SKM-1 (cell line): ENCODE data around the gene KRT17.
"Not testable (repeated sequence)": the region's sequence is repeated elsewhere in the genome, so short reads cannot be mapped to it uniquely, and the experiment has no call there.

Source experiments
- DNase-seq: peaks from one replicate; lab custom pipeline; 2025; ENCODE audit not compliant: unreplicated experiment; lab: John Stamatoyannopoulos, UW

The KRT17 gene

DNA sequence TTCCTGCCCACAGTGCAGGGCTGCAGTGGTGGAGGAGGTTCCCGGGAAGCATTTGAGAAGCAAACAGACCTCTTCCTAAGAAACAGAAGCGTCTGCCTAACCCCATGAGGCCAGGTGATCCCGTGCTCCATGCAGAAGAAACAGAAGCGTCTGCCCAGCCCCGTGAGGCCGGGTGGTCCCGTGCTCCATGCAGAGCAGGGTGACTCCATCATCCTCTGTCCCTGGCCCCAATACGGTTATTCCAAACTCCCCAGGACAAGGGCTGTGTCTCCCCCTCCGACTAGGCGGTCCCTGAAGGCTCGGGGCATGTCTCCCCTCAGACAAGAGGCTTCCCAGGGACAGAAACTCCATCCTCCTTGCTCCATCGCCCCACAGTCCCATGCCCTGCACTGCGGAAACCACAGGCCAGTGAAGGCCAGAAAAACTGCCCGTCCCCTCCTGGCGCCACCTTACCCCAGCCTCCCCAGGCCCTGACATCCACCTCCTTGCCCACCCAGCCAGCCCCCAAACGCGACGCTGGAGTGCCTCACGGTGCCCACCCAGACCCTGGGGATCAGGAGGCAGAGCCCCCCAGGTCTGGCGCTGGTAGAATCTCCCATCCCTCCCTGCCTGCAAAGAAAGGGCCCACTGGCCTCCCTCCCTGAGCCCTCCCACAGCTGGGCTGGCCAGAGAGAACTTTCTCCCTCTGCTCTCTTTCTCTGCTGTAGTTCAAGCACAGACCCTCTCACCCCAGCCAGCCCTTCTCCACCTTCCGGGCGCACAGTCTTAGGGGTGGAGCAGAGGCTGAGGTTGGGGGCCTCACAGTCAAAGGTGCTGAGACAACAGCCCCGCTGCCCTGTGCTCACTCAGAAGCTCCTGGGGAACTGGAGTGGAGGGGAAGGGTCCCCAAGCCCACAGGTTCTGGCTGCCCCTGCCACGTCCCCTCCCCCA lies 30.6 kb upstream of the KRT17 start:
- no peak for DNase-seq

DNA sequence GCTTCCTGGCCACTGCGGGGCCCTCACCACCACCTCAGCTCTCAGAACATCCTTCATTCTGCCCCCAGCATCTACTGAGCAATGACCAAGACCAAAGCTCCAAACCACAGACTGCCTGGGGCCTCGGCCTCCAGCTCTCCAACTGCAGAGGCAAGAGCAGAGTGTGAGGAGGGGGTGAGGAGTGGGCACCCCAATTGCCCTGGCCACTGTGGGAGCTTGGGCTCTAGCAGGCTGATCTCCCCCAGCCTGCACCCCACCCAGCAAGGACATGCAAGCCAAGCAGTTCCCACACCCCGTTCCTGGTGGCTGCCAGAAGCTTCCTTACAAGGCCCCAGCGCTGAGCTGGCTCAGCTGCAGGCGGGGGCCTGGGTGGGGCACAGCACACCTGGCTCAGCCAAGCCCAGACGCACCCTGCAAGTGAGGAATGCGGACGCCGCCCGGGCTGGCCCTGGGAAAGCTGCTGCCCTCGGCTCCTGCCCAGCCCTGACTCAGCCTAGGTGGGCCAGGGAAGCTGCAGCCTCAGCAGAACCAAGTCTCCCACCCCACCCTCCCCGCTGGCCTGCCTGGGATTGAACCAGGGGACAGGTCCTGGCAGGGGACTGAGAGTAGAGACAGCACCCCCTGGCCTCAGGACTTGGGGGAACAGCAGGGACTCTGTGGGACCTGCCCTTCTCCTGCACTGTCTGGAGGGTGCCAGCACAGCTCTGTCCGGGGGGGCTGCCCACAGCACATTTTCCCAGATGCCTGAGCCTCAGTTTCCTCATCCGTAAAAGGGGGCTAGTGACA lies 29.7 kb upstream of the KRT17 start:
- no peak for DNase-seq

DNA sequence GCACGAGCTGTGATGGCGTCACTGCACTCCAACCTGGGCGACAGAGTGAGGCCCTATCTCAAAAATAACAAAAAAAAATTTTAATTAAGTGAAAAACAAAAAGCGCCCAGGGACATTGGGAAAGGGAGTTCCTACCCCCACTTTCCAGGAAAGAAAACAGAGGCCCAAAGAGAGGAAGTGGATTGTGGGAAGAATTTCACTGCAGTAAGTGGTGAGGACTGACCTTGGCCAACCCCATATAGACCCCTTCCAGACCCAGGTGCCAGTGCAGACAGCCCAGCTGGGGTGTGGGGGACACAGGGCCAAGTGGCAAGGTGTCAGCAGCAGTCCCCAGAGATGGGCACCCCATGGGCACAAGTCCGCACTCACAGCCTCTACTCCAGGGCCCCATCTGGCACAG lies 29.0 kb upstream of the KRT17 start:
- DNase-seq = no peak

DNA sequence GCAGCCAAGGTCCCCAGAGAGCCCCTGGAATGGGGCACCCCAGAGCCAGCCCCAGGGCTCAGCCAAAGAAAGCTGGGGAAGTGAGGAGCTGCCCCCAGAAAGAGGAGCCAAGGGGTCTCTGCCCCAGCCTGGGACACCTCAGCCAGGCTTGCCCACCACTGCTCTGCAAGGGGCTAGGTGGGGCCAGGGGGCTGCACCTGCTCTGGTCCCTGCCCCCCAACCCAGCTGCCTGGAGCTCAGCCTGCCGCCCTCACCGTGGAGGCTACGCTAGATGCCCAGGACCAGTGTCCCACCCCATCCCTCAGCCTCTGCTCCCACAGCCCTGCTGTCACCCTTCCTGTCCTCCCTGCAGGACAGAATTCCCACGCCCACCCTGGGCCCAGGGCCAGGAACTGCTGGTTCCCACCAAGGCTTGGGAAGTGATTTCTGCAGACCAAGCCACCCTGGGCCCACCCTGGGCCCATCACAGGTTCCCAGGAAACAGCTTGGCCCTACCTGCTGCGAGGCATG lies 28.1 kb upstream of the KRT17 start:
- DNase-seq = no peak

DNA sequence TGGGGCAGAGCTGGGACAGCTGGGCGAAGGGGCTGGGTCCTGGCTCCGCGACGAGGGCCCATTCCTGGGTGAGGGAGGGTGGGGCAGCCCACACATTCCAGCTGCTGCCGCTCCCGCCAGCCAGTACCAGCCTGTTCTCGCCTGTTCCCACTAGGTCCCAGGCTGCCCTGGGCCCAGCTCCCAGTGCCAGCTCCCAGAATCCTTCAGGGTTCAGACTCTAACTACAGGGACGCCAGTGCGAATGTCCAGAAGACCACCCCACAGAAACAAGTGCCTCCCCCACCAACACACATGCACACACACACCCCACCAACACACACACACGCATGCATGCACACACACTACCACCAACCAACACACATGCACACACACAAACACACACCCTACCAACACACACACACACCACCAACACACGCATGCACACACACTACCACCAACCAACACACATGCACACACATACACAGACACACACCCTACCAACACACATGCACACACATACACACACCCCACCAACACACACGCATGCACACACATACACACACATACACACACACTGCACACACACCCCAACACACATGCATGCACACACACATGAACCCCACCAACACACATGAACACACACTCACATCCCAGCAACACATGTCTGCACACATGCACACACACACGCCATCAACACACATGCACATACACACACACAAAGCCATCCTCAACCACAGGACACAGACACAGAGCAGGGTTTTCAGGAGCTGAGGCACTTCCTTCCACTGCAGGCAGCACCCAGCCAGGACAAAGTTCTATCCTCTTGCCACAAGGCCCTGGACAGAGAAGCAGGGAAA lies 27.5 kb upstream of the KRT17 start:
- no peak for DNase-seq

DNA sequence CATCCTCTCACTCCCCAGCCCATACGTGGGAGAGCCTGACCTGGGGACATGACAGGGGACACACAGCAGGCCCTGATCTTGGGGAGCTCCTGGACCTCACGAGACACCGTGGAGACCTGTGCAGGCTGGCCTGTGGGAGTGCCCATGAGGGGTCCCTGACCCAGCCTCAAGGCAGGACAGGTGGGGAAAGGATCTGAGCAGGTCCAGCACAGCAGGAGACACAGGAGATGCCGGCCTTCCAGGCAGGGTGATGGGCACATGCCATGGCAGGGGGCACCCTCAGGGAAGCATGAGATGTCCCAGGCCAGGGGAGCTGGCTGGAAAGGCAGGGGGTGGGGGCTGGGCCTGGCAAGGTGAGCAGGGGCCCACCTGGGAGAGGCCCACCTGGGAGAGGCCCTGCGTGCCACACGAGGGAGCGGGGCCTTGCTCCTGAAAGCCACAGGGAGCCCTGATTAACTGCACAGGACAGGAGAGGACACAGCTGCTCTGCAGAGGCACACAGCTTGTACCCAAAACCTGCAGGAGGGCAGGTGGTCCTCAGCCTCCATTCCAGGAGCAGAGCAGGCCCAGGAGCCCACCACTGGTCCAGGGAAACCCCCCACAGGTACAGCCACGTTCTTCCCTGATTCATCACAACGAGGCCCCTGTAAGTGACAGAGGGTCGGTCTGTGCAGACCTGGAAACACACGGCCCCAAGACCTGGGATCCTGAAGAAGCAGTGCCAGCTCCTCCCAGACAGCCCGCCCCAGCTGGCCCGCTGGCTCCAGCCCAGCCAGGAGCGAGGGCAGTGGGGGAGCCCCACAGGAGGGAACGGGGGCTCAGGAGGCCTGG lies 26.6 kb upstream of the KRT17 start:
- DNase-seq = no peak

DNA sequence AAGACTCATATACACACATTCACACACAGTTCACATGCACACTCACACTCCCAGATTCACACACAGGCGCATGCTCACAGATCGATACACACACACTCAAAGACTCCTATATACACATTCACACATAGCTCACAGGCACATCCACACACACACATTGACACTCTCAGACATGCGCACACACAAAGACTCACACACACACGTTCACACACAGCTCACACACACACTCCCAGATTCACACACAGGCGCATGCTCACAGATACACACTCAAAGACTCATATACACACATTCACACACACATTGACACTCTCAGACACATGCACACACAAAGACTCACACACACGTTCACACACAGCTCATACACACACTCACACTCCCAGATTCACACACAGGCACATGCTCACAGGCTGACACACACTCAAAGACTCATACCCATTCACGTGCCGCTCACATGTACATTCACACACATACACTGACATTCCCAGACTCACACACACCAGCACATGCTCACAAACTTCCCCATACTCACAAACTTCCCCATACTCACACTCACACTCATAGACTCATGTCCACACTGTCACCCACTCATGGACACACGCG lies 25.6 kb upstream of the KRT17 start:
- DNase-seq = no peak

DNA sequence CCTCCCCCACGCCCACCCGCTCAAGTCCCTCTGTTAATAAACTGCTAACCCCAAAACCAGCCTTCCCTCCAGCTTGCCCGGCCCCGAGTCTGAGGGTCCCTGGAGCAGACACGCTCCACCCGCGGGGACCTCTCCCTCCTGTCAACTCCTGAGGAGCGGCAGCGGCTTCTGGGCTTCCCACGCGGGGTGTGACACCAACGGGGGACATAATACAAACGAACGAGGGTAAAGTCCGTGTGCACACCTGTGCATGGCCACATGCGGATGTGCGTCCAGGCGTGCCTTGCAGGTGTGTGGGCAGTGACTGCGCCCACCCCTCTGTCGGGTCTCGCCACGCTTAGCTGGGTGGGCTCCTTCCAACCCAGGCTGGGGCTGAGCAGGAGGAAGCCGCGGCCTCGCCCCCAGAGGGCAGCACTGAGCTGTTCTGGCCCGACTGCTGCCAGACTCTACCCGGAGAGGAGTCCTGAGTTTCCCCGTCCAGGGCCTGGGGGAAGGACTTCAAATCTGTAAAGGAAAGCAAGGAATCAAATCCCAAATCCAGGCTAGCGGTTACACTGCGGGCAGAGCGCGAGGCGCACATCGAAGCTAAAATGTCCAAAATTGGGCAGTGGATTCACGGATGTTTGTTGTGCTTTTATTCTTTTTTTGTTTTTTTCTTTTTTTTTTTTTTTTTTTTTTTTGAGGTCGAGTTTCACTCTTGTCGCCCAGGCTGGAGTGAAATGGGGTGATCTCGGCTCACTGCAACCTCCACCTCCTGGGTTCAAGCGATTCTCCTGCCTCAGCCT lies 24.2 kb upstream of the KRT17 start:
- DNase-seq = peak; percentile 6

DNA sequence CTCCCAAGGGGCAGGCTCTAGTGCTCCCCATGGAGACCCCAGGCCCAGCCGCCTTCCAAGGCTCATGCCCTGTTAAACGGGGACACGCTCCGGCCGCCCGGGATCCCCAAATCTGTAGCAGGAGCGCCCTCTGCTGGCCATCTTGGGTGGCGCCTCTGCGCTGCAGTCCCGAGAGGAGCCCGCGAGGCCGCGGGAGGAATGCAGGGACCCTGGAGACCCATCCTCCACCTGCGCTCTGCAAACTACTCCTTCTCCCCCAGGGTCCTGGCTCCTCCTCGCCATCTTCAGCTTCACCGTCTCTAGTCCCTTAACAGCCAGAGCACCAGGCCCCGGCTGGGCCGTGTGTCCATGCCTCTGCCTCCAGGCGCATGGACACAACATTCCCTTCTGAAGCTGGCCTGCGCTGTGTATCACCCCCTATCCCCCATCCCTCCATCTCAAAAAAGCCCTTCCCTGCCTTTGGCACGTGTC lies 23.6 kb upstream of the KRT17 start:
- peak; percentile 48 for DNase-seq

DNA sequence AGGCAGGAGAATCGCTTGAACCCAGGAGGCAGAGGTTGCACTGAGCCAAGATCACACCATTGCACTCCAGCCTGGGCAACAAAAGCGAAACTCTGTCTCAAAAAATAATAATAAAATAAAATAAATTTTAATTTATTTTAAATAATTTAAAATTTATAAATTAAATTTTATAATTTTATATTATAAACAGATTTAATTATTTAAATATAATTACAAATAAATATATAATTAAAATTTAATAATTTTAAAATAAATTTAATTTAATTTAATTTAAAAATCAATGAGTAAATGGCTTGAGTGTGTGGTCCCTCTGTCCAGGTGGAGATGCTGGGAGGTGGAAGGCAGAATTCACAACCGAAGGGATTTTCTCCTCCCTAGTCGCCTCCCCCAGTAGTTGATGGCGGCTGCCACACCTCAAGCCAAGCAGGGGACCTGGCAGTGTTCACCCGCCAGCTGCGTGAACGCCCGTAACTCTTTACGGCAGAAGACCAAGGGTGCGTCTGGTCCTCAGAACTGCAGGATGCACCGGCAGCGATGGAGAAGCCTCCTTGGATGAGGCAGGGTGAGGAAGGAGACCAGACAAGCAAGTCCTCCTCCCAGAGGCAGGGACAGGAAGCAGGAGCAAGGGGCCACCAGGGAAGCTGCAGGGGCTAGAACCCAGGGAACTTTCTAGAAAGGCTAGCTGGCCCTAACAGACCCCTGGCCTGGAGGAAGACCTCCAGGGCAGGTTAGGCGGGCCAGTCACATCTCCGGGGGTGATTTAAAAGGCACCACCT lies 22.9 kb upstream of the KRT17 start:
- no peak for DNase-seq

DNA sequence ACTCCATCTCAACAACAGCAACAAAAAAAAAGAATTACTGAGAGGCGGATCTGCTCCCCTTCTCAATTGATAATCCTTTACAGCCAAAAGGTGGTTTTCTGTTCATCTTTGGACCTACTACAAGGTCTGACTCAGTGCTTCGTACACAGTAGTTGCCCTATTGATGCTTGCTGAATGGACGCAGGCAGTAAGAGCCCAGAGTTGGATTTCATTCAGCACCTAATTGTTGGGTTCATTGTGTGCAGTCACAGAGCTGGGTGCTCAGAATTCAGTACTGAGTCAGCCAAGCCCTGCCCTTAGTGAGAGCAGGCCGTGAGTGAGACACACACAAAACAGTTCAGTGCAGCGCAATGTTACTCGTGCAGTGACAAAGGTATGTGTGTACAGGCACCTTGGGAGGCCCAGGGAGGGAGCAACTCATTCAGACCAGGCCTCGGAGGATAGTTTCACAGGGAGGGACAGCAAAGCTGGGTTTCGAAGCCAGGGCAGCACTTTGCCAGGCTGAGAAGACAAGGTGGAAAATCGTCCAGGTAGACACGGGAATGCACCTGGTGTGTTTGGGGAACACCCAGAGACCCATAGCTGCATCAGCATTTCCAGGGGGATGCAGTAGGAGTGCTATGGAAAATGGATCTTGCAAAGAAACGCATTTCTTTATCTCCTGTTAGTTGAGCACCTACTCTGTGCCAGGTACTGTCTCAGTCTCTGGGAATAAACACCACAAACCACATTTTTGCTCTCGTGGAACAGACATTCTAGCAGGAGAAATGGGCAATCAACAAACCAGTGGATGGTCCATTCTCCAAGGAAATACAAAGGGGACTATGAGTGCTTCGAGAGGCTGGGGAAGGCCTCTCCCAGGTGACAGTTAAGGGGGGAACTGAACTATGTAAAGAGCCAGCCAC lies 18.1 kb upstream of the KRT17 start:
- DNase-seq = no peak

DNA sequence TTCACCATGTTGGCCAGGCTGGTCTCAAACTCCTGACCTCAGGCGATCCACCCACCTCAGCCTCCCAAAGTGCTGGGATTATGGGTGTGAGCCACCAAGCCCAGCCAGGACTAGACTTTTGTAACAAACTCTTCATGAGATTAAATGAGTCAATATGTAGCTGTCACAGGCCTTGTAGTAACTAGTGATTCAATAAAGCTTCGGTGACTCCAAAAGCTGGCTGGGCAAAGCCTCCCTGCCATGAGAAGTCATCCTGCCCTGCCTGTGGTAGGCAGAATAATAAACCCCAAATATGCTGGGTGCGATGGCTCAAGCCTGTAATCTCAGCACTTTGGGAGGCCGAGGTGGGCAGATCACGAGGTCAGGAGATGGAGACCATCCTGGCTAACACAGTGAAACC lies 16.2 kb upstream of the KRT17 start:
- DNase-seq = not testable (repeated sequence)

DNA sequence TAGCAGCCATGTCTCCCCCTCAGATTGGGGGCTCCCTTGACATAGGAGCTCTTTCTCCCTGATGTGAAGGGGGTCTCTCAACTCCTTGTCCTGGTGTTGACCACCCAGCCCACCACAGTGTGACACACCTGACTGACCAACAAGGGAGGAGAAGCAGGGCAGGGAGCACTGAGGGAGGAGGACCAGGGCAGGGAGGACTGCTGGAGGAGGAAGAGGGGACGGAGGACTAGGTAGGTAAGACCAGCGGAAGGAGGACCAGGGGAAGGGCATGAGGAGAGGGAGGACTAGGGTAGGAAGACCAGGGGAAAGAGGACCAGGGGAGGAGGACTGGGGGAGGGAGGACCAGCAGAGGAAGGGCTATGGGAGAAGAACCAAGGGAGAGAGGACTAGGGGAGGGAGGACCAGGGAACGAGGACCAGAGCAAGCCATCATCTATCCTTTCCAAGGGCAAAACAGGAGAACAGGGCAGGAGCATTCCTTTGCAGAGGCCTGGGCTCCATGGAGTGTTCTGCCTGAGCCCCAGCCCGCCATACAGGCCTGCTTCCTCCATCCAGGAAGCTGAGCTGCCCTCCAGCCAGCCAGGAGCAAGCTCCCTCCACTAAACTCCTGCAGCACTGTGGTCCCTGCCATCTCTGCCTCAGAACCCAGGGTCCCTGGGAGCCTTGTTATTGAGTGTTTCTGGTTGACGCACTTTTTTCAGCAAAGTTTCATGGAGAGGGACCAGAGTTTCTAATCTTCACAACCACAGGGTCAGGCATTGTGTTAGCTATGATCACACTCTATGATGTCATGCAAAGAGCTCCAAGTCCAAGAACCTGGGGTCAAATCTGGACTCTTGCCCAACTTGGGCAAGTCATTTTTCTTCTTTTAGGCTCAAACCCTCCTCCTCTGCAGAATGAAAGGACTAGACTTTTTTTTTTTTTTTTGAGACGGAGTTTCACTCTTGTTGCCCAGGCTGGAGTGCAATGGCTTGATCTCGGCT lies 15.4 kb upstream of the KRT17 start:
- DNase-seq = no peak

DNA sequence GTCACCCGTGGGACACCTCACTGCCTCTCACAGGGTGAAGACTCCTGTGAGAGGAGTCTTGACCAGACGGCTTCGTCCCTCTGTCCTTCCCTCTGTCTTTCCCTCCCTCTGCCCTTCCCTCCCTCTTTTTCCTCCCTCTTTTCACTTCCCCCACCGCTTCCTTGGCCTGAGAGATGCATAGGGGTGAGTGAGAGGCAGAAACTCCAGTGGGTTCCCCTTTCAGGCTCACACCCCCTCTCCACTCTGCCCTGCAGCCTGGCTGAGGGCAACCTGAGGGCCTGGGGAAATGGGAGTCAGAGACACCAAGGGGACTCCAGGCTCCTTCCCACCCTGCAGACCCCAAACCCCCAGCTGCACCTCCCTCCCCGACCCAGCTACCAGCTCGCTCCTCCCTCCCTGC lies 14.6 kb upstream of the KRT17 start:
- no peak for DNase-seq

DNA sequence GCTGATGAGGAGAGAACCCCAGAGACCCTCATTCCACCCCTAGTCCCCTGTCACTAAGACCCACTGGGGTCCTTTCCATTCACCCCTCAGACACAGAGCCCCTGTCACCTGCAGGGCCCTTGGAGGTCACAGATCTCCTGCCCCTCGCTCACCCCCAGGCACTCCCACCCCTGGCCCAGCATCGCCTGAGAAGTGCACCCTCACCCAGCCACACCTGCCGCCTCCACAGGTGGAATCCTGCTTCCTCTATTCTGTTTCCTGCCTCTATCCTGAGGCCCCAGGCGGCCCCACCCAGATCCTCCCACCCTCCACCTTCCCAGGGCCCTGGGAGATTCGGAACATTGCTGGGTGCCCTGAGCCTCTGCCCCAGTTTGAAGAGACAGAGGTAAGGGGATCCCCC lies 13.8 kb upstream of the KRT17 start:
- DNase-seq = no peak

DNA sequence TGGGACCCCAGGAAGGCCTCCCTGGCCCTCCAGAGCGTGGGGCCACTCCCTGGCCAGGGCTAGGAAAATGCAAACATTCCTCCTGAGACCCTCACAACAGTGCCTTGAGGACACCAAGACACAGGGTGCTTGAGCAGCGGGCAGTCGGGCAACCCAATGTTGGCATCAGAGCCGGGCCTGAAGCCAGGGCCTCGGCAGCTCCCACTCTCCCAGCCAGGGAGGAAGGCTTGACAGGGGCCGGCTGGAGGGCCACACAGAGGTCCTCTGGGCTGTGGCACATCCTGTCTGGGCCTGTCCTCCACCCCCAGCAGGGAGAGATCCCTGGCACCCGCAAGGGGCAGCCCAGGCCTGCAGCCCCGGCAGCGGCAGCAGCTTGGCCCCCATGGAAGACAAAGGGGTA lies 12.3 kb upstream of the KRT17 start:
- no peak for DNase-seq
